Measurements from ENCODE around the gene EPB41L1.

Gene EPB41L1

GRCh38 chr20:36155991-36156390 is 1.5 kb downstream of the EPB41L1 start:
- no peak for DNase-seq

- no peak for DNase-seq
These were observed 3.1 kb downstream of the EPB41L1 start for GRCh38 chr20:36157610-36158009.

- no peak for DNase-seq
These were observed 3.7 kb downstream of the EPB41L1 start for GRCh38 chr20:36158160-36158741.

GRCh38 chr20:36159833-36160232 is 5.3 kb downstream of the EPB41L1 start:
- DNase-seq = no peak

GRCh38 chr20:36162272-36162966 is 7.9 kb downstream of the EPB41L1 start:
- DNase-seq = no peak

- DNase-seq = no peak
These were observed 13.5 kb downstream of the EPB41L1 start for GRCh38 chr20:36167902-36168503.

GRCh38 chr20:36170542-36171215 is 16.1 kb downstream of the EPB41L1 start:
- DNase-seq = no peak

- no peak for DNase-seq
These were observed 19.0 kb downstream of the EPB41L1 start for GRCh38 chr20:36173451-36173933.

GRCh38 chr20:36175016-36175415 is 20.5 kb downstream of the EPB41L1 start:
- DNase-seq = no peak

GRCh38 chr20:36175475-36175995 is 21.0 kb downstream of the EPB41L1 start:
- DNase-seq = no peak

- no peak for DNase-seq
These were observed 23.2 kb downstream of the EPB41L1 start for GRCh38 chr20:36177716-36178115.

GRCh38 chr20:36179170-36179945 is 24.8 kb downstream of the EPB41L1 start:
- DNase-seq = no peak

- no peak for DNase-seq
These were observed 25.8 kb downstream of the EPB41L1 start for GRCh38 chr20:36180323-36180722.

- DNase-seq = no peak
These were observed 27.5 kb downstream of the EPB41L1 start for GRCh38 chr20:36181934-36182603.

GRCh38 chr20:36182604-36183154 is 28.1 kb downstream of the EPB41L1 start:
- no peak for DNase-seq

- no peak for DNase-seq
These were observed 28.8 kb downstream of the EPB41L1 start for GRCh38 chr20:36183155-36183944.

- DNase-seq = no peak
These were observed 30.6 kb downstream of the EPB41L1 start for GRCh38 chr20:36184816-36185776.

- DNase-seq = no peak
These were observed 39.6 kb downstream of the EPB41L1 start for GRCh38 chr20:36193977-36194712.

GRCh38 chr20:36196676-36197075 is 42.1 kb downstream of the EPB41L1 start:
- no peak for DNase-seq

All from stimulated activated CD8-positive, alpha-beta memory T cell treated with anti-CD3 and anti-CD28 coated beads, Interleukin-4, amount 100 ng/mL, for 48 hours (primary cell).